Mesothelial cell of epicardium (in vitro differentiated cells): ENCODE data around the gene SGO1. TPM values are rescaled to one million over a fixed set of nuclear protein-coding genes. Genes with fewer than 3 reads are reported as not detected.

Experiments used
- DNase-seq, 2 experiments: peaks; one replicate each; pipeline ENCODE4 v3.0.0; 2021; ENCODE audit warnings: low spot score in 2 of 2; ENCODE audit not compliant: unreplicated experiment in 2 of 2
- H3K27ac Mint-ChIP-seq: 2 replicates; pipeline ENCODE4 v1.8.0; 2021; ENCODE audit warnings: mixed read lengths
- H3K27me3 Mint-ChIP-seq: 2 replicates; pipeline ENCODE4 v1.8.0; 2021; ENCODE audit warnings: low read depth, mixed read lengths
- H3K36me3 Mint-ChIP-seq: 2 replicates; pipeline ENCODE4 v1.8.0; 2021; ENCODE audit warnings: mixed read lengths
- H3K4me1 Mint-ChIP-seq: 2 replicates; pipeline ENCODE4 v1.8.0; 2021; ENCODE audit warnings: mixed read lengths
- H3K4me3 Mint-ChIP-seq: 2 replicates; pipeline ENCODE4 v1.8.0; 2021; ENCODE audit warnings: mild to moderate bottlenecking, moderate library complexity, mixed read lengths
- H3K9me3 Mint-ChIP-seq: 2 replicates; pipeline ENCODE4 v1.8.0; 2021; ENCODE audit warnings: mixed read lengths
- total RNA-seq: library from RNA; stranded (reverse); gene quantifications from 3 replicates; pipeline ENCODE4 v1.2.1, GENCODE V29; 2021
- TF ChIP-seq, protein P1 (sequence below): fragments of 200-600 bp; sonication (generic); IDR thresholded peaks from one replicate; pipeline ENCODE4 v1.5.0; 2021; ENCODE audit warnings: antibody characterized with exemption; ENCODE audit not compliant: unreplicated experiment

The SGO1 gene
- total RNA-seq, 1 donor from 2014 or later, result 10.1 TPM

GRCh38 chr3:20197775-20198174, 11.8 kb upstream of the SGO1 start:
- H3K4me3 Mint-ChIP-seq, result no peak overlapping the region
- H3K27ac Mint-ChIP-seq, result no peak overlapping the region
- TF ChIP-seq, protein P1, sequence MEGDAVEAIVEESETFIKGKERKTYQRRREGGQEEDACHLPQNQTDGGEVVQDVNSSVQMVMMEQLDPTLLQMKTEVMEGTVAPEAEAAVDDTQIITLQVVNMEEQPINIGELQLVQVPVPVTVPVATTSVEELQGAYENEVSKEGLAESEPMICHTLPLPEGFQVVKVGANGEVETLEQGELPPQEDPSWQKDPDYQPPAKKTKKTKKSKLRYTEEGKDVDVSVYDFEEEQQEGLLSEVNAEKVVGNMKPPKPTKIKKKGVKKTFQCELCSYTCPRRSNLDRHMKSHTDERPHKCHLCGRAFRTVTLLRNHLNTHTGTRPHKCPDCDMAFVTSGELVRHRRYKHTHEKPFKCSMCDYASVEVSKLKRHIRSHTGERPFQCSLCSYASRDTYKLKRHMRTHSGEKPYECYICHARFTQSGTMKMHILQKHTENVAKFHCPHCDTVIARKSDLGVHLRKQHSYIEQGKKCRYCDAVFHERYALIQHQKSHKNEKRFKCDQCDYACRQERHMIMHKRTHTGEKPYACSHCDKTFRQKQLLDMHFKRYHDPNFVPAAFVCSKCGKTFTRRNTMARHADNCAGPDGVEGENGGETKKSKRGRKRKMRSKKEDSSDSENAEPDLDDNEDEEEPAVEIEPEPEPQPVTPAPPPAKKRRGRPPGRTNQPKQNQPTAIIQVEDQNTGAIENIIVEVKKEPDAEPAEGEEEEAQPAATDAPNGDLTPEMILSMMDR, result no peak
- no peaks in the 10 kb centered on the region for H3K9me3 Mint-ChIP-seq
- H3K27me3 Mint-ChIP-seq, result no peaks in the 10 kb centered on the region
- DNase-seq, result no peak
- no peaks in the 10 kb centered on the region for H3K4me1 Mint-ChIP-seq
- no peaks in the 10 kb centered on the region for H3K36me3 Mint-ChIP-seq

GRCh38 chr3:20194793-20195460, 8.9 kb upstream of the SGO1 start:
- Mint-ChIP-seq H3K4me3 (no peak overlapping the region), H3K9me3 (no peaks in the 10 kb centered on the region), H3K36me3 (no peaks in the 10 kb centered on the region), H3K27ac (no peak overlapping the region), H3K4me1 (no peaks in the 10 kb centered on the region), H3K27me3 (no peaks in the 10 kb centered on the region)
- no peak for DNase-seq
- TF ChIP-seq, protein P1, result no peak

GRCh38 chr3:20190991-20191390, 5.0 kb upstream of the SGO1 start:
- DNase-seq, result no peak
- Mint-ChIP-seq H3K9me3 (no peaks in the 10 kb centered on the region), H3K27me3 (no peaks in the 10 kb centered on the region), H3K4me1 (no peaks in the 10 kb centered on the region), H3K4me3 (no peak overlapping the region), H3K27ac (no peak overlapping the region), H3K36me3 (no peaks in the 10 kb centered on the region)
- TF ChIP-seq, protein P1, result no peak

DNA sequence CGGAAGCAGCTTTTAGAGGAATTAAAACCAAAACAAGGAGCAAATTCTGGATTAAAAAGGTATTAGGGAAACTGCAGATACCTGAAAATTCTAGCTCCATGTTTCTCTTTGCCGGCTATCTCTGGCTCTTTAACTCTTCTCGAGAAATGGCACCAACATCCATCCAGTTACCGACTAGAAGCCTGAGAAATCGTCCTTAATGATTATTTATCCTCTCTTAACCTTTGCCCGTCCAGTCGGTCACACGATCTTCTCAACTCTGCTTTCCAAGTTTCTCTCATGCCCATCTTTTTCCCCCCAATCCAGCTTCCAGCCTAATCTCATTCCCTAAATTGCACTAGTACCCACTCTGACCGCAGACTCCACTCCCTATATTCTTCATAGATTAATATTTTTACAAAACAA, 596 bp upstream of the SGO1 start:
- TF ChIP-seq, protein P1, result no peak
- no peak for DNase-seq
- Mint-ChIP-seq H3K4me3 (no peak overlapping the region), H3K9me3 (no peaks in the 10 kb centered on the region), H3K36me3 (peaks cover 4% of the 10 kb centered on the region), H3K27ac (no peak overlapping the region), H3K27me3 (no peaks in the 10 kb centered on the region), H3K4me1 (no peaks in the 10 kb centered on the region)

GRCh38 chr3:20185331-20185678, 701 bp downstream of the SGO1 start:
- Mint-ChIP-seq H3K27ac (no peak overlapping the region), H3K36me3 (peaks cover 4% of the 10 kb centered on the region), H3K4me3 (no peak overlapping the region), H3K9me3 (no peaks in the 10 kb centered on the region), H3K27me3 (no peaks in the 10 kb centered on the region), H3K4me1 (no peaks in the 10 kb centered on the region)
- DNase-seq, result peak in 1 of 2 experiments; percentile 40
- TF ChIP-seq, protein P1, result no peak

GRCh38 chr3:20182206-20182605, 3.8 kb downstream of the SGO1 start:
- Mint-ChIP-seq H3K27me3 (no peaks in the 10 kb centered on the region), H3K27ac (no peak overlapping the region), H3K36me3 (peaks cover 12% of the 10 kb centered on the region), H3K4me3 (no peak overlapping the region), H3K4me1 (no peaks in the 10 kb centered on the region), H3K9me3 (no peaks in the 10 kb centered on the region)
- TF ChIP-seq, protein P1, result no peak
- no peak for DNase-seq
